ENCODE data around the gene ZSCAN22. TPM values are rescaled to one million over a fixed set of nuclear protein-coding genes. Genes with fewer than 3 reads are reported as not detected.

ZSCAN22 gene
- total RNA-seq, 2 donors from 2014 or later, result 1.6 to 2.6 TPM

DNA sequence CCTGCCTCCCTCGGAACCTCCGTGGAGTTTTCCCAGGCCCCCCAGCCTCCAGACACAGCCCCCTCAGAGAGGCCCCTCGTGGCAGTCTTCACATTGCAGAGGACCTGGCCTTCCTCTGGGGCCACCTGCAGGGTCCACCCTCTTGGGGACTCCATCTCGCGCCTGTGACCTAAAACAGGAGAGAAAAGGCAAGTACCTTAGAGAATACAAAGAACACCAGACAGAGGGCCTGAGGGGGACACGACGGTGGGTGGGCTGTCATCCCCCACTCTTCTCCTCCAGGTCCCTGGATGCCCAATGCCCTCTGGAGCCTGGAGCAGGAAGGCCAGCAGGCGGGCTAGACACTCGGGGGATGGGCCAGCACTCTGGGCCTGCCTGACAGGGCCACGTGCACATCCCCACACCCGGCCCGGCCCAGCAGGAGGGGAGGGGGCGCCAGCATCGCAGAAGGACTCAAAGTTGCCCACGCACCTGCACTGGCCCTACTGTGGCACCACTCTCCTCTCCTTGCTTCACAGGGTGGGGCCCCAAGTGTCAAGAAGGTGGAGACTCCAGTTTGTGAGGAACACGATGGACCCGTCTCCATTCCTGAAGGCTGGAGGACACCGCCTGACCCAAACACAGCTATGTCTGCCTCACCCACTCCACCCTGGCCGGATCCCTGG, 30.8 kb downstream of the ZSCAN22 start:
- no peak for DNase-seq (ENCODE audit: low spot score)
- TF ChIP-seq CTCF (IDR thresholded peaks at IDR 0.05), result no peak
- H3K36me3 ChIP-seq, result no peaks in the 10 kb centered on the region
- no peaks in the 10 kb centered on the region for H3K27me3 ChIP-seq
- no peaks in the 10 kb centered on the region for H3K9me3 ChIP-seq
- H3K4me3 ChIP-seq, result peak overlapping the region in 1 of 2 donors; percentile 45
- H3K4me1 ChIP-seq, result peaks cover 0 to 25% of the 10 kb centered on the region in 2 donors
- no peak overlapping the region for H3K27ac ChIP-seq

DNA sequence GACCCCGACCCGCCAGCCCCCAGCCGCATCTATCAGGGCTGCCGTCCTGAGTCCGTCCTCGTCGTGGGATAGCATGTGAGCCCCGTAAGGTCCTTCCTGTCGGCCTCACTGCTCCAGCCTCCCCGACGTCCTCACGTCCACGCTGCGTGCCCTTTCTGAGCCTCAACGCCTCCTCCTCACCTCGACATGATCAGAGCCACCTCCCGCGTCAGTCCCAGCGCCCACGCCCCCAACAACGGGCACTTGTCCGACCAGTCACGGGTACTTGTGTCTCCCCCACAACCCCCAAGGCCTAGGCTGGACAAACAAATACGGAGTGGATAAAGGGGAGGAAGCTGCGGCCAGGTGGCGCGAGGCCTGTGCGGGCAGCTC, 35.1 kb downstream of the ZSCAN22 start:
- Histone ChIP-seq H3K27ac (peak overlapping the region; percentile 86 to 92), H3K4me1 (peaks cover 0 to 13% of the 10 kb centered on the region in 2 donors), H3K9me3 (no peaks in the 10 kb centered on the region), H3K4me3 (peak overlapping the region; percentile 62 to 65), H3K27me3 (no peaks in the 10 kb centered on the region), H3K36me3 (no peaks in the 10 kb centered on the region)
- DNase-seq (ENCODE audit: low spot score), result no peak
- TF ChIP-seq CTCF (IDR thresholded peaks at IDR 0.05), result no peak

GRCh38 chr19:58362272-58362994, 35.6 kb downstream of the ZSCAN22 start, which contains the start of gene ZNF497:
TSS of gene ZNF497 (minus strand) at chr19:58362751. CDS start at chr19:58357635, 5,116 bp downstream.
- Histone ChIP-seq H3K27ac (peak within 1 kb of the TSS; percentile 86 to 92), H3K4me3 (peak within 1 kb of the TSS; percentile 62 to 65), H3K4me1 (peaks cover 0 to 7% of the 10 kb centered on the region in 2 donors), H3K36me3 (no peaks in the 10 kb centered on the region), H3K9me3 (no peaks in the 10 kb centered on the region), H3K27me3 (no peaks in the 10 kb centered on the region)
- DNase-seq (ENCODE audit: low spot score), result peak; percentile 96
- TF ChIP-seq CTCF (IDR thresholded peaks at IDR 0.05), result peak in 1 of 2 donors; percentile 31

GRCh38 chr19:58364146-58364545, 37.4 kb downstream of the ZSCAN22 start:
- TF ChIP-seq CTCF (IDR thresholded peaks at IDR 0.05), result no peak
- DNase-seq (ENCODE audit: low spot score), result no peak
- no peak overlapping the region for H3K4me3 ChIP-seq
- H3K36me3 ChIP-seq, result no peaks in the 10 kb centered on the region
- H3K4me1 ChIP-seq, result peaks cover 0 to 5% of the 10 kb centered on the region in 2 donors
- H3K9me3 ChIP-seq, result no peaks in the 10 kb centered on the region
- no peaks in the 10 kb centered on the region for H3K27me3 ChIP-seq
- no peak overlapping the region for H3K27ac ChIP-seq

DNA sequence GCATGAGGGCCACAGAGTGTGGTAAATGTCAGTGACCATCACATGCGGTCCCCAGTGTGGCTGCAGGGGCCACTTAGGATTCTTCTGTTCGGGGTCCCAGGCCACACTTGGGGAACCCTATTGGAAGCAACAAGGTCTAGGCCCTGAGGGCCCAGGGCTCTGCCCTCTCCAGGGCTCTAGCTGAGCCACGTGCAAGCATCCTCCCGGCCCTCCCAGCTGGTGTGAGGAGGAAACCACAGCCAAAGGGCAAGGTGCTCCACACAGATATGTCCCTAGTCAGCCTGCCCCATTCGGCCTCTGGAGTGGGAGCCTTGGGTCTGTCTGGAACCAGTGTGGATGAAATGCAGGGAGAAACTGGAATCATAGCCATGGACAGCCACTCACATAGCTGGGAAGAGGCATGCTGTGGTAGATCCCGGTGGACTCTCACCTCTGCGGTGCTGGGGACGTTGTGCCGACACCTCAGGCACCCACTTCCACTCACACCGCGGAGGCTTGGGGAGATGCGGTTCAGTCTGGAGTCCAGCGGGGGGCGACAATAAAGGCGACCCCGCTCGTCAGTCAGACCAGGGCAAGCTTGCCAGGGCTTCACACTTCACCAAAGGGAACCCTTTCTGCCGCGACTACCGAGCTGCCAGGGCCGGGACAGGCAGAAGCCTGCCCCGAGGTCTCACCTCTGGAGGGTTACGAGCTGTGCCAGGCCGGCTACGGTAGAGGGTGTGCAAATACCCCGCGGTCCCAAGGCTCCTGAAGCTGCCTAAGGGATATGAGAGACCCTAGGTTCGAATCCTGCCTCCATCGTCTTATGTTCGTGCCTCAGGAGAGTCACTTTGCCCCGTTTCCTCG, 40.0 kb downstream of the ZSCAN22 start:
- H3K9me3 ChIP-seq, result no peaks in the 10 kb centered on the region
- H3K27me3 ChIP-seq, result no peaks in the 10 kb centered on the region
- H3K4me3 ChIP-seq, result no peak overlapping the region
- peaks cover 0 to 1% of the 10 kb centered on the region in 2 donors for H3K4me1 ChIP-seq
- H3K27ac ChIP-seq, result no peak overlapping the region
- TF ChIP-seq CTCF (IDR thresholded peaks at IDR 0.05), result no peak
- no peak for DNase-seq (ENCODE audit: low spot score)
- H3K36me3 ChIP-seq, result no peaks in the 10 kb centered on the region

Measured in right atrium auricular region (tissue), 2 donors.